K562 (cell line): ENCODE results near the gene VRK3. TPM values are rescaled to one million over a fixed set of nuclear protein-coding genes. Genes with fewer than 3 reads are reported as not detected.

Source experiments
- CREBBP ChIP-seq: IDR thresholded peaks from one replicate; pipeline ENCODE4 v1.6.1; 2012; ENCODE audit warnings: low read depth, mild to moderate bottlenecking, control low read depth, inconsistent platforms, low read length
- CUX1 ChIP-seq: fragments of 200-800 bp; sonication (Bioruptor generic); IDR thresholded peaks from 2 replicates; pipeline ENCODE4 v1.6.1; 2016; ENCODE audit warnings: missing genetic modification characterization, missing compliant biosample characterization
- DIDO1 ChIP-seq: fragments of 450-650 bp; IDR thresholded peaks from 2 replicates; pipeline ENCODE4 v1.6.1; 2016; ENCODE audit warnings: low read depth, missing biosample characterization, missing genetic modification characterization
- ELF2 ChIP-seq: fragments of 250-450 bp; sonication (Bioruptor Pico); IDR thresholded peaks from 2 replicates; pipeline ENCODE4 v1.5.0; 2021; ENCODE audit warnings: mild to moderate bottlenecking
- HDAC2 ChIP-seq: fragments of 450-650 bp; IDR thresholded peaks from 2 replicates; pipeline ENCODE4 v1.6.1; 2016; ENCODE audit warnings: mild to moderate bottlenecking
- KLF6 ChIP-seq: fragments of 250-450 bp; sonication (Bioruptor Pico); IDR thresholded peaks from 2 replicates; pipeline ENCODE4 v1.4.0; 2020; ENCODE audit warnings: mild to moderate bottlenecking, moderate library complexity, borderline replicate concordance
- PRDM10 ChIP-seq: fragments of 450-650 bp; IDR thresholded peaks from 2 replicates; pipeline ENCODE4 v1.6.1; 2018; ENCODE audit not compliant: partially characterized antibody
- SP2 ChIP-seq: IDR thresholded peaks from 2 replicates; pipeline ENCODE4 v1.6.1; 2011; ENCODE audit warnings: mild to moderate bottlenecking, low read depth, low read length, moderate library complexity; ENCODE audit not compliant: poor library complexity, severe bottlenecking; ENCODE audit errors: extremely low read depth
- ZNF668 ChIP-seq: fragments of 250-450 bp; sonication (Bioruptor Pico); IDR thresholded peaks from 2 replicates; pipeline ENCODE4 v1.8.0; 2022; ENCODE audit warnings: mild to moderate bottlenecking, inconsistent platforms
- polyA plus RNA-seq, 8 experiments: library from polyadenylated mRNA; depleted of rRNA in 4 of 8; stranded (reverse) in 5 of 8; unstranded in 3 of 8; fragments of >200 nt; fragmentation: Nextera tagmentation in 2 of 8; fragmentation: Illumina TruSeq in 1 of 8; extraction: Ambion mirVana in 2 of 8; extraction: Trizol in 1 of 8; gene quantifications; 2 replicates each; pipeline versions ENCODE4 v1.2.1 to v1.2.3, GENCODE V29; 2011 to 2014; ENCODE audit warnings: inconsistent platforms in 1 of 8, missing spikeins in 1 of 8
- total RNA-seq, 7 experiments: library from RNA; depleted of rRNA in 6 of 7; stranded (reverse); fragments of >200 nt in 6 of 7; fragmentation: Illumina TruSeq in 2 of 7; extraction: Trizol in 2 of 7; gene quantifications; 2 replicates each; pipeline versions ENCODE4 v1.2.1 to v1.2.3, GENCODE V29; 2011 to 2021; ENCODE audit warnings: low replicate concordance in 1 of 7
- TF ChIP-seq, protein P1 (sequence below): sonication (generic); formaldehyde crosslinking; IDR thresholded peaks from 2 replicates; pipeline ENCODE4 v1.8.0; 2022; ENCODE audit warnings: mild to moderate bottlenecking, missing genetic modification reagents
- TF ChIP-seq, protein P2 (sequence below): IDR thresholded peaks from 2 replicates; pipeline ENCODE4 v1.6.1; 2014; ENCODE audit warnings: antibody characterized with exemption

The VRK3 gene
- total and polyA plus RNA-seq, 9 of the 15 experiments (the other 6 are each of a cell fraction or from before 2014, with no cell fraction given), result 25.6 to 94.3 (median 42.9) TPM

DNA sequence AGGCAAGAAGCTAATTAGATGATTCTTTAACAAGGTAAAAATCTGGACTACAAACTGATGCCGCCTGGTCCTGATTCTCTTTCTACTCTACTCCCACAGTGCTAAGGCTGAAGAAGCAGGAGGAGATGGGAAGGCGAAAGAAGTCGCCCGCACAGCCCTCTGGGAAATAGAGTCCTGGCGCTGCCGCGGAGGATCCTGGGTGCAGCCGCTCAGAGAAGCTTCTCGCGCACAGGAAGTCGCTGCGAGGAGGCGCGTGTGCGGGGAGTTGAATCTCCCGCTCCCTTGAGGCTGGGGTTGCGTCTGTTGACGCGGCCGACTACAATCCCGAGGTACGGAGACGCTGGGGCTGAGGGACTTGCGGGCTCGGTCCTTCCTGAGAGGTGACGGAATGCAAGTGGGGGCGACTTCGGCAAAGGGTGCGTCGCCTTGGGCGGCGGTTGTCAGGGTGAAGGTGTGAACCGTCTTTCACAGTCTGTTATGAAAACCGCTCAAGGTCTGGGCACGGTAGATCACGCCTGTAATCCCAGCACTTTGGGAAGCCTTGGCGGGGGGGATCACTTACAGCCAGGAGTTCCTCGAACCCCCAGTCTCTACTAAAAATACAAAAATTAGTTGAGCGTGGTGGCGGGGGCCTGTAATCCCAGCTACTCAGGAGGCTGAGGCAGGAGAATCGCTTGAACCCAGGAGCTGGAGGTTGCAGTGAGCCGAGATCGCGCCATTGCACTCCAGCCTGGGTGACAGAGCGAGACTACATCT is 800 bp upstream of the VRK3 start, which contains the start of gene ZNF473 (continued):
- TF ChIP-seq, protein P1, sequence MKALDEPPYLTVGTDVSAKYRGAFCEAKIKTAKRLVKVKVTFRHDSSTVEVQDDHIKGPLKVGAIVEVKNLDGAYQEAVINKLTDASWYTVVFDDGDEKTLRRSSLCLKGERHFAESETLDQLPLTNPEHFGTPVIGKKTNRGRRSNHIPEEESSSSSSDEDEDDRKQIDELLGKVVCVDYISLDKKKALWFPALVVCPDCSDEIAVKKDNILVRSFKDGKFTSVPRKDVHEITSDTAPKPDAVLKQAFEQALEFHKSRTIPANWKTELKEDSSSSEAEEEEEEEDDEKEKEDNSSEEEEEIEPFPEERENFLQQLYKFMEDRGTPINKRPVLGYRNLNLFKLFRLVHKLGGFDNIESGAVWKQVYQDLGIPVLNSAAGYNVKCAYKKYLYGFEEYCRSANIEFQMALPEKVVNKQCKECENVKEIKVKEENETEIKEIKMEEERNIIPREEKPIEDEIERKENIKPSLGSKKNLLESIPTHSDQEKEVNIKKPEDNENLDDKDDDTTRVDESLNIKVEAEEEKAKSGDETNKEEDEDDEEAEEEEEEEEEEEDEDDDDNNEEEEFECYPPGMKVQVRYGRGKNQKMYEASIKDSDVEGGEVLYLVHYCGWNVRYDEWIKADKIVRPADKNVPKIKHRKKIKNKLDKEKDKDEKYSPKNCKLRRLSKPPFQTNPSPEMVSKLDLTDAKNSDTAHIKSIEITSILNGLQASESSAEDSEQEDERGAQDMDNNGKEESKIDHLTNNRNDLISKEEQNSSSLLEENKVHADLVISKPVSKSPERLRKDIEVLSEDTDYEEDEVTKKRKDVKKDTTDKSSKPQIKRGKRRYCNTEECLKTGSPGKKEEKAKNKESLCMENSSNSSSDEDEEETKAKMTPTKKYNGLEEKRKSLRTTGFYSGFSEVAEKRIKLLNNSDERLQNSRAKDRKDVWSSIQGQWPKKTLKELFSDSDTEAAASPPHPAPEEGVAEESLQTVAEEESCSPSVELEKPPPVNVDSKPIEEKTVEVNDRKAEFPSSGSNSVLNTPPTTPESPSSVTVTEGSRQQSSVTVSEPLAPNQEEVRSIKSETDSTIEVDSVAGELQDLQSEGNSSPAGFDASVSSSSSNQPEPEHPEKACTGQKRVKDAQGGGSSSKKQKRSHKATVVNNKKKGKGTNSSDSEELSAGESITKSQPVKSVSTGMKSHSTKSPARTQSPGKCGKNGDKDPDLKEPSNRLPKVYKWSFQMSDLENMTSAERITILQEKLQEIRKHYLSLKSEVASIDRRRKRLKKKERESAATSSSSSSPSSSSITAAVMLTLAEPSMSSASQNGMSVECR (CRISPR knock-in tag), result peak; percentile 96
- no peak for TF ChIP-seq CREBBP
- TF ChIP-seq DIDO1 (tag), result 0 out of 2 replicates have a peak, but pooled peaks have one; percentile 42
- no peak for TF ChIP-seq PRDM10
- peak; percentile 40; the same call in 1 of the 2 replicates for TF ChIP-seq ELF2
- peak; percentile 91 for TF ChIP-seq HDAC2
- TF ChIP-seq, protein P2, sequence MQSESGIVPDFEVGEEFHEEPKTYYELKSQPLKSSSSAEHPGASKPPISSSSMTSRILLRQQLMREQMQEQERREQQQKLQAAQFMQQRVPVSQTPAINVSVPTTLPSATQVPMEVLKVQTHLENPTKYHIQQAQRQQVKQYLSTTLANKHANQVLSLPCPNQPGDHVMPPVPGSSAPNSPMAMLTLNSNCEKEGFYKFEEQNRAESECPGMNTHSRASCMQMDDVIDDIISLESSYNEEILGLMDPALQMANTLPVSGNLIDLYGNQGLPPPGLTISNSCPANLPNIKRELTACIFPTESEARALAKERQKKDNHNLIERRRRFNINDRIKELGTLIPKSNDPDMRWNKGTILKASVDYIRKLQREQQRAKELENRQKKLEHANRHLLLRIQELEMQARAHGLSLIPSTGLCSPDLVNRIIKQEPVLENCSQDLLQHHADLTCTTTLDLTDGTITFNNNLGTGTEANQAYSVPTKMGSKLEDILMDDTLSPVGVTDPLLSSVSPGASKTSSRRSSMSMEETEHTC, result no peak
- no peak for TF ChIP-seq CUX1 (CRISPR knock-in tag)
- no peak for TF ChIP-seq SP2
- TF ChIP-seq KLF6, result 0 out of 2 replicates have a peak, but pooled peaks have one; percentile 43
- TF ChIP-seq ZNF668, result no peak
